Activated naive CD4-positive, alpha-beta T cell treated with anti-CD3 and anti-CD28 coated beads for 36 hours (primary cell): Measurements from ENCODE around the gene DUSP28. TPM values are rescaled to one million over a fixed set of nuclear protein-coding genes. Genes with fewer than 3 reads are reported as not detected.
"Not testable (repeated sequence)": the region's sequence is repeated elsewhere in the genome, so short reads cannot be mapped to it uniquely, and the experiment has no call there.

Experiments
- CTCF ChIA-PET: fragments of 350-600 bp; sonication (Branson Sonifier 250); formaldehyde crosslinking; loops from one replicate; lab custom pipeline; 2021; ENCODE audit warnings: antibody characterized with exemption; lab: Charles Lee
- DNase-seq: peaks from one replicate; pipeline ENCODE4 v3.0.0-alpha.2; 2020
- H3K27ac Mint-ChIP-seq: one replicate; pipeline ENCODE4 v1.8.0; 2021; ENCODE audit warnings: mild to moderate bottlenecking, mixed read lengths
- H3K27me3 Mint-ChIP-seq: one replicate; pipeline ENCODE4 v1.8.0; 2021; ENCODE audit warnings: low read depth, mixed read lengths
- H3K36me3 Mint-ChIP-seq: one replicate; pipeline ENCODE4 v1.8.0; 2021; ENCODE audit warnings: low read depth, mixed read lengths
- H3K4me1 Mint-ChIP-seq: one replicate; pipeline ENCODE4 v1.8.0; 2021; ENCODE audit warnings: low read depth, mixed read lengths
- H3K4me3 Mint-ChIP-seq: one replicate; pipeline ENCODE4 v1.8.0; 2021; ENCODE audit warnings: mild to moderate bottlenecking, moderate library complexity, mixed read lengths
- H3K9me3 Mint-ChIP-seq: one replicate; pipeline ENCODE4 v1.8.0; 2021; ENCODE audit warnings: mixed read lengths
- intact Hi-C: fragments of 100-400 bp; cut with micrococcal nuclease; formaldehyde crosslinking; loops from one replicate; pipeline ENCODE4 v1.15.1; 2023
- total RNA-seq, 2 experiments: library from RNA; stranded (reverse); gene quantifications; one replicate each; pipeline ENCODE4 v1.2.3, GENCODE V29; 2021

The DUSP28 gene
- total RNA-seq, 2 experiments from 2014 or later: 5.1 to 5.6 TPM

DNA sequence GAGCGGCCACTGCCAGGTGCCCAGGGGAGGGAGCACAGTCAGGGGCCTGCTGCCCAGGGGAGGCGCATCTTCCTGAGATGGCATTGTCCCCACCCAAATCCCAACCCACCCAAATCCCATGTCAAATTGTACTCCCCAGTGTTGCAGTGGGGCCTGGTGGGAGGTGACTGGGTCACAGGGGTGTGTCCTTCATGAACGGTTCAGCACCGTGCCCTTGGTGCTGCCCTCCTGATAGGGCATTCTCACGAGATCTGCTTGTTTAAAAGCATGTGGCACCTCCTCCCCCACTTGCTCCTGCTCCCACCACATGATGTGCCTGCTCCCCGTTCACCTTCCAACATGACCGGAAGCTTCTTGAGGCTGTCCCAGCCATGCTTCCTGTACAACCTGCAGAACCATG is 30.0 kb upstream of the DUSP28 start:
- no peaks in the 10 kb centered on the region for H3K4me1 Mint-ChIP-seq
- CTCF ChIA-PET: interaction anchor here (1.3 kb wide), 1 partner anchor 27 kb away, joined by 3 read pairs; no protein-coding TSS in a partner anchor
- intact Hi-C loops: no loop called here
- H3K36me3 Mint-ChIP-seq: peaks cover 79% of the 10 kb centered on the region
- DNase-seq: no peak
- H3K27me3 Mint-ChIP-seq: no peaks in the 10 kb centered on the region
- no peak overlapping the region for H3K4me3 Mint-ChIP-seq
- peaks cover 35% of the 10 kb centered on the region for H3K9me3 Mint-ChIP-seq
- no peak overlapping the region for H3K27ac Mint-ChIP-seq

DNA sequence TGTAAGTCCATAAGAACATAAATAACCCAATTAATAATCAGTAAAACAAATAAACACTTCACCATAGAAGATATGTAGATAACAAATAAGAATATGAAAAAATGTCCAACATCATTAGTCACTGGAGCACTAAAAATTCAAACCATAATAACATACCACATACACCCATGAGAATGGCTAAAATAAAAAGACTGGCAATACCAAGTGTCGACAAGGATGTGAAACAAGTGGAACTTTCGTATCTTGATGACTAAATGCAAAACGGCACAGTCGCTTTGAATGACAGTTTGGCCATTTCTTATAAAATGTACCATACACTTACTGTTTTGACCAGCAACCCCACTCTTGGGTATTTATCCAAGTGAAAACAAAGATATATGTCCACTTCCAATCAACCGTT is 29.1 kb upstream of the DUSP28 start:
- Mint-ChIP-seq H3K27me3 (no peaks in the 10 kb centered on the region), H3K27ac (no peak overlapping the region), H3K36me3 (peaks cover 80% of the 10 kb centered on the region), H3K4me3 (no peak overlapping the region), H3K9me3 (peaks cover 30% of the 10 kb centered on the region), H3K4me1 (no peaks in the 10 kb centered on the region)
- CTCF ChIA-PET: interaction anchor here (1.3 kb wide), 1 partner anchor 26 kb away, joined by 3 read pairs; no protein-coding TSS in a partner anchor
- no peak for DNase-seq
- intact Hi-C loops: no loop called here

GRCh38 chr2:240532031-240532775 is 28.0 kb upstream of the DUSP28 start:
- H3K4me3 Mint-ChIP-seq: no peak overlapping the region
- intact Hi-C loops: no loop called here
- no peaks in the 10 kb centered on the region for H3K27me3 Mint-ChIP-seq
- no peaks in the 10 kb centered on the region for H3K4me1 Mint-ChIP-seq
- CTCF ChIA-PET: no interaction called here
- peaks cover 28% of the 10 kb centered on the region for H3K9me3 Mint-ChIP-seq
- peaks cover 72% of the 10 kb centered on the region for H3K36me3 Mint-ChIP-seq
- no peak for DNase-seq
- no peak overlapping the region for H3K27ac Mint-ChIP-seq

GRCh38 chr2:240538031-240538780 is 22.0 kb upstream of the DUSP28 start:
- CTCF ChIA-PET: no interaction called here
- peaks cover 57% of the 10 kb centered on the region for H3K36me3 Mint-ChIP-seq

DNA sequence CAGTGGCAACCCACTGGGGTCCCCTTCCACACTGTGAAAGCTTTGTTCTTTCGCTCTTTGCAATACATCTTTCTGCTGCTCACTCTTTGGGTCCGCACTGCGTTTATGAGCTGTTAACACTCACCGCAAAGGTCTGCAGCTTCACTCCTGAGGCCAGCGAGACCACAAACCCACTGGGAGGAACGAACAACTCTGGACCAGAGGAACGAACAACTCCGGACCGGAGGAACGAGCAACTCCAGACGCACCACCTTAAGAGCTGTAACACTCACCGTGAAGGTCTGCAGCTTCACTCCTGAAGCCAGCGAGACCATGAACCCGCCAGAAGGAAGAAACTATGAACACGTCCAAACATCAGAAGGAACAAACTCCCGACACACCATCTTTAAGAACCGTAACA is 21.1 kb upstream of the DUSP28 start:
- H3K27ac Mint-ChIP-seq, H3K4me1 Mint-ChIP-seq, intact Hi-C loops, H3K9me3 Mint-ChIP-seq, CTCF ChIA-PET, DNase-seq, H3K4me3 Mint-ChIP-seq, H3K27me3 Mint-ChIP-seq: not testable (repeated sequence)
- peaks cover 52% of the 10 kb centered on the region for H3K36me3 Mint-ChIP-seq

More at GRCh38 chr2:240538031-240538780, 22.0 kb upstream of the DUSP28 start:
- Mint-ChIP-seq H3K27ac (no peak overlapping the region), H3K4me3 (no peak overlapping the region), H3K4me1 (peaks cover 6% of the 10 kb centered on the region), H3K27me3 (no peaks in the 10 kb centered on the region), H3K9me3 (peaks cover 3% of the 10 kb centered on the region)
- intact Hi-C loops: no loop called here
- no peak for DNase-seq

- H3K4me3 Mint-ChIP-seq: no peak overlapping the region
- H3K9me3 Mint-ChIP-seq: no peaks in the 10 kb centered on the region
- DNase-seq: no peak
- no peaks in the 10 kb centered on the region for H3K27me3 Mint-ChIP-seq
- CTCF ChIA-PET: no interaction called here
- H3K4me1 Mint-ChIP-seq: peaks cover 6% of the 10 kb centered on the region
- peaks cover 48% of the 10 kb centered on the region for H3K36me3 Mint-ChIP-seq
- intact Hi-C loops: no loop called here
- no peak overlapping the region for H3K27ac Mint-ChIP-seq
These were observed 20.3 kb upstream of the DUSP28 start for GRCh38 chr2:240539906-240540305.

DNA sequence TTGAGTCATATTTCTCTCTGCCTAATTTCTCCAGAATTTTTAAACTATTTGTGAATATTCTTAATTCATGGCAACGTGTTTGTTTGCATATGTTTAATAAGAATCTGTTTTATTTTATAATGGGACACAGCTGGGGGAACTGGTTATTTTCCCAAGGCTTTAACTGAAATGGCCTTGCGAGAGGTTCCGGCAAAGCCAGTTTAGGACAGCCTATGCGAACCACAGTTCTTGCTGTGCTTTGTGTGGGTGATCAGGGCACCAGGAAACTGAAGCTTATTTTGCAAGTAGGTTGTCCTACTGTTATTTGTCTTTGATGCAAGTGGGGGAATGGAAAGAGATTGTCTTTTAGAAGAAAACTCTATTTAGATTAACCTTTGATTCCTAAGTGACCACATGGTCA is 8.9 kb upstream of the DUSP28 start:
- Mint-ChIP-seq H3K27me3 (no peaks in the 10 kb centered on the region), H3K4me3 (no peak overlapping the region), H3K4me1 (peaks cover 8% of the 10 kb centered on the region), H3K36me3 (peaks cover 32% of the 10 kb centered on the region), H3K9me3 (peaks cover 14% of the 10 kb centered on the region), H3K27ac (no peak overlapping the region)
- DNase-seq: no peak
- CTCF ChIA-PET: interaction anchor here (0.6 to 1.3 kb wide), 3 partner anchors 15 to 209 kb away, joined by 3 to 6 read pairs (median 3); no protein-coding TSS in a partner anchor
- intact Hi-C loops: no loop called here

DNA sequence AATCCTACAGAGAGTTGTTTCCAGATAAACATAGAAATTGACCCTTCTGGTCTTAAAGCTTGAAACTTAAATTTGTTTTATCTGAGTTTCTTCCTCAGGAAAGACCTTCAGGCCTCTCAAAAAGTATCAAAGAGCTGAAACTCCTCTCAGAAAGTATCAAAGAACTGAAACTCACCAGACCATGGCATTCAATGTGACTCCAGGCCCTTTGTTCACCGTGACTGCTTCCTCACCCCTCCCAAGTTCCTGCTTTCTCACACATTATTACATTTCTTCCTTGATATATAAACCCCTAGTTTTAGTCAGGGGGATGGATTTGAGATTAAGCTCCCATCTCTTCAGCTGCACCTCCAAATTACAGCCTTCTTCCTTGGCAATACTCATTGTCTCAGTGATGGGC is 8.3 kb upstream of the DUSP28 start:
- Mint-ChIP-seq H3K4me1 (peaks cover 13% of the 10 kb centered on the region), H3K9me3 (peaks cover 14% of the 10 kb centered on the region), H3K4me3 (no peak overlapping the region), H3K36me3 (peaks cover 36% of the 10 kb centered on the region), H3K27me3 (no peaks in the 10 kb centered on the region), H3K27ac (peak overlapping the region; percentile 41)
- CTCF ChIA-PET: interaction anchor here (0.6 to 1.3 kb wide), 2 partner anchors 14 to 208 kb away, joined by 3 read pairs; no protein-coding TSS in a partner anchor
- DNase-seq: no peak
- intact Hi-C loops: no loop called here

GRCh38 chr2:240553956-240554480 is 6.1 kb upstream of the DUSP28 start:
- Mint-ChIP-seq H3K27me3 (no peaks in the 10 kb centered on the region), H3K36me3 (peaks cover 36% of the 10 kb centered on the region), H3K27ac (no peak overlapping the region), H3K4me3 (no peak overlapping the region), H3K4me1 (peaks cover 28% of the 10 kb centered on the region), H3K9me3 (peaks cover 14% of the 10 kb centered on the region)
- CTCF ChIA-PET: no interaction called here
- intact Hi-C loops: no loop called here
- DNase-seq: no peak

DNA sequence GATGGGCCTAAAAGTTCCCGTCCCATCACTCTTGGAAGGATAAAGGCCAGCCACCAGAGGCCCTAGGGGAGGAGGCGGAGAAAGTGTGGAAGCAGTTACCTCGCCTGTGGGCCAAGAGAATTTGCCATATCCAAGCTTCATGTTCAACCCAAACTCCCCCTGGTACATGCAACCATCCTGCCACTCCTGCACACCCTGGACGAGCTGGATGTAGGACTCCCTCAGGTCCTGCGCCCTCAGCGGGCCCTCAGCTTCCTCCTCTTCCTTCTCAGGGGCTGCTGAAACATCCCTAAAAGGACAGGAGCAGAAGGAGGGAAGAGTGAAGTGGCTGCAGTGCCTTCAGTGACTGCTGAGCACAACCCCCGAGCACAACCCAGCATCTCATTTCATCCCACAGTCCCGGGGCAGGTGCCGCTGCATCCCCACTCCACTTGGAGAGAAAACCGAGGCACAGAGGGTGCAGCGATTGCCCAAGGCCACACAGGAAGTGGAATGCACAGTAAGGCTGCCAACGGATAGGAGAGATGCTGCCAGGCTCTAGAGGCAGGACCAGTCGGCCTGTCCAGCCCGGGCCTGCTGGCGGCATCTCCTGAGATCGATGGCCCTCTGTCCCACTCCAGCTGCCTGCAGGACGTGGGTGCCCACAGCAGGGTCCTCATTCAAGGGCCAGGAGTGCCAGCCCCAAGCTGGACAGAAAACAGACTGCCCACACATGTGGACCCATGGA is 5.2 kb upstream of the DUSP28 start:
- CTCF ChIA-PET: no interaction called here
- peaks cover 36% of the 10 kb centered on the region for H3K4me1 Mint-ChIP-seq
- H3K9me3 Mint-ChIP-seq: peaks cover 14% of the 10 kb centered on the region
- intact Hi-C loops: no loop called here
- H3K36me3 Mint-ChIP-seq: peaks cover 38% of the 10 kb centered on the region
- DNase-seq: no peak
- no peak overlapping the region for H3K27ac Mint-ChIP-seq
- H3K27me3 Mint-ChIP-seq: no peaks in the 10 kb centered on the region
- H3K4me3 Mint-ChIP-seq: no peak overlapping the region

- H3K9me3 Mint-ChIP-seq: peaks cover 12% of the 10 kb centered on the region
- intact Hi-C loops: no loop called here
- CTCF ChIA-PET: no interaction called here
- H3K27ac Mint-ChIP-seq: no peak overlapping the region
- no peak for DNase-seq
- H3K27me3 Mint-ChIP-seq: no peaks in the 10 kb centered on the region
- no peak overlapping the region for H3K4me3 Mint-ChIP-seq
- H3K36me3 Mint-ChIP-seq: peaks cover 35% of the 10 kb centered on the region
- peaks cover 36% of the 10 kb centered on the region for H3K4me1 Mint-ChIP-seq
These were observed 4.5 kb upstream of the DUSP28 start for GRCh38 chr2:240555541-240556250.
